GM12873 (cell line): ENCODE results near the gene METTL8.

Source experiments
- CTCF ChIP-seq: IDR thresholded peaks from 2 replicates; pipeline ENCODE4 v1.5.1; 2012; ENCODE audit warnings: low read depth, mild to moderate bottlenecking, moderate library complexity, low read length, control low read depth; ENCODE audit not compliant: insufficient read depth; ENCODE audit errors: missing control alignments

The METTL8 gene

GRCh38 chr2:171405546-171405945, 28.2 kb downstream of the METTL8 start:
- TF ChIP-seq CTCF: no peak

- TF ChIP-seq CTCF: no peak
Measured at GRCh38 chr2:171404719-171405118, 29.1 kb downstream of the METTL8 start.

- TF ChIP-seq CTCF: no peak
Measured at GRCh38 chr2:171404261-171404660, 29.5 kb downstream of the METTL8 start.

GRCh38 chr2:171402906-171403580, 30.7 kb downstream of the METTL8 start:
- TF ChIP-seq CTCF: no peak

- no peak for TF ChIP-seq CTCF
Measured at GRCh38 chr2:171401947-171402346, 31.8 kb downstream of the METTL8 start.

- no peak for TF ChIP-seq CTCF
Measured at GRCh38 chr2:171400395-171400794, 33.4 kb downstream of the METTL8 start.

- no peak for TF ChIP-seq CTCF
Measured at GRCh38 chr2:171399292-171399691, 34.5 kb downstream of the METTL8 start.
